ENCODE measurements around the gene KANSL1. TPM values are rescaled to one million over a fixed set of nuclear protein-coding genes. Genes with fewer than 3 reads are reported as not detected.

Gene KANSL1
- total RNA-seq, 2 experiments from 2014 or later = 99.5 to 105 TPM

GRCh38 chr17:46160169-46160568 is 33.1 kb downstream of the KANSL1 start:
- POLR2A ChIA-PET = interaction anchor here (1.4 to 1.9 kb wide), 2 partner anchors 13 to 33 kb away, joined by 3 to 5 read pairs; partner anchors contain the start of gene KANSL1

GRCh38 chr17:46159686-46160085 is 33.5 kb downstream of the KANSL1 start:
- ChIA-PET CTCF (interaction anchor here (0.6 to 1.8 kb wide), 2 partner anchors 33 to 53 kb away, joined by 3 to 6 read pairs; partner anchors contain the start of gene KANSL1), POLR2A (interaction anchor here (1.4 to 1.9 kb wide), 2 partner anchors 12 to 33 kb away, joined by 3 to 5 read pairs; partner anchors contain the start of gene KANSL1)

More at GRCh38 chr17:46160169-46160568, 33.1 kb downstream of the KANSL1 start:
- no peaks in the 10 kb centered on the region for H3K27me3 Mint-ChIP-seq
- H3K4me1 Mint-ChIP-seq = peaks cover 77% of the 10 kb centered on the region
- no peak overlapping the region for H3K4me3 Mint-ChIP-seq
- H3K9me3 Mint-ChIP-seq = no peaks in the 10 kb centered on the region
- peaks cover 35% of the 10 kb centered on the region for H3K36me3 Mint-ChIP-seq (ENCODE audit: low read depth)
- CTCF ChIA-PET = interaction anchor here (1.8 kb wide), 1 partner anchor 53 kb away, joined by 6 read pairs; no protein-coding TSS in a partner anchor
- DNase-seq = no peak
- peak overlapping the region; percentile 16 for H3K27ac Mint-ChIP-seq

GRCh38 chr17:46158323-46159296 is 34.6 kb downstream of the KANSL1 start:
- Mint-ChIP-seq H3K4me3 (no peak overlapping the region), H3K4me1 (peaks cover 76% of the 10 kb centered on the region), H3K27me3 (no peaks in the 10 kb centered on the region), H3K27ac (peak overlapping the region; percentile 9), H3K9me3 (no peaks in the 10 kb centered on the region), H3K36me3 (ENCODE audit: low read depth) (peaks cover 25% of the 10 kb centered on the region)
- ChIA-PET CTCF (interaction anchor here (0.6 to 1.4 kb wide), 3 partner anchors 34 to 54 kb away, joined by 3 to 4 read pairs (median 3); partner anchors contain the start of gene KANSL1), POLR2A (interaction anchor here (1.4 to 1.9 kb wide), 4 partner anchors 11 to 34 kb away, joined by 3 to 8 read pairs (median 4); partner anchors contain the start of gene KANSL1)
- no peak for DNase-seq

More at GRCh38 chr17:46159686-46160085, 33.5 kb downstream of the KANSL1 start:
- Mint-ChIP-seq H3K4me1 (peaks cover 76% of the 10 kb centered on the region), H3K9me3 (no peaks in the 10 kb centered on the region), H3K27me3 (no peaks in the 10 kb centered on the region), H3K36me3 (ENCODE audit: low read depth) (peaks cover 33% of the 10 kb centered on the region), H3K4me3 (no peak overlapping the region), H3K27ac (no peak overlapping the region)
- DNase-seq = no peak

GRCh38 chr17:46157443-46158062 is 35.7 kb downstream of the KANSL1 start:
- Mint-ChIP-seq H3K27me3 (no peaks in the 10 kb centered on the region), H3K4me1 (peaks cover 76% of the 10 kb centered on the region), H3K36me3 (ENCODE audit: low read depth) (peaks cover 23% of the 10 kb centered on the region), H3K9me3 (no peaks in the 10 kb centered on the region), H3K27ac (no peak overlapping the region), H3K4me3 (no peak overlapping the region)
- ChIA-PET POLR2A (interaction anchor here (1.6 to 1.7 kb wide), 2 partner anchors 12 to 30 kb away, joined by 4 to 8 read pairs; no protein-coding TSS in a partner anchor), CTCF (interaction anchor here (0.8 to 1.4 kb wide), 5 partner anchors 12 to 55 kb away, joined by 3 to 4 read pairs (median 3); partner anchors contain the start of gene KANSL1)
- no peak for DNase-seq

GRCh38 chr17:46154151-46154816 is 38.9 kb downstream of the KANSL1 start:
- peaks cover 36% of the 10 kb centered on the region for H3K36me3 Mint-ChIP-seq (ENCODE audit: low read depth)
- no peaks in the 10 kb centered on the region for H3K27me3 Mint-ChIP-seq
- H3K27ac Mint-ChIP-seq = peak overlapping the region; percentile 87
- DNase-seq = peak; percentile 51
- H3K4me1 Mint-ChIP-seq = peaks cover 76% of the 10 kb centered on the region
- CTCF ChIA-PET = interaction anchor here (0.6 to 2.8 kb wide), 5 partner anchors 9 to 92 kb away, joined by 3 to 16 read pairs (median 5); partner anchors contain the start of gene KANSL1
- peak overlapping the region; percentile 55 for H3K4me3 Mint-ChIP-seq
- no peaks in the 10 kb centered on the region for H3K9me3 Mint-ChIP-seq
- POLR2A ChIA-PET = interaction anchor here (0.6 to 2.7 kb wide), 10 partner anchors 9 to 842 kb away, joined by 3 to 20 read pairs (median 4); partner anchors contain the start of gene KANSL1

- Mint-ChIP-seq H3K4me3 (no peak overlapping the region), H3K27me3 (no peaks in the 10 kb centered on the region), H3K4me1 (peaks cover 82% of the 10 kb centered on the region), H3K9me3 (no peaks in the 10 kb centered on the region), H3K36me3 (ENCODE audit: low read depth) (peaks cover 31% of the 10 kb centered on the region), H3K27ac (no peak overlapping the region)
- ChIA-PET POLR2A (interaction anchor here (0.7 to 1.4 kb wide), 2 partner anchors 41 to 87 kb away, joined by 3 read pairs; partner anchors contain the start of gene KANSL1), CTCF (interaction anchor here (0.5 to 3.0 kb wide), 5 partner anchors 35 to 108 kb away, joined by 3 to 11 read pairs (median 6); partner anchors contain the start of gene KANSL1)
- DNase-seq = no peak
Measured at GRCh38 chr17:46152423-46152822, 40.8 kb downstream of the KANSL1 start.

- Mint-ChIP-seq H3K4me1 (peaks cover 81% of the 10 kb centered on the region), H3K4me3 (no peak overlapping the region), H3K27ac (no peak overlapping the region), H3K27me3 (no peaks in the 10 kb centered on the region), H3K9me3 (no peaks in the 10 kb centered on the region), H3K36me3 (ENCODE audit: low read depth) (peaks cover 36% of the 10 kb centered on the region)
- no peak for DNase-seq
- CTCF ChIA-PET = interaction anchor here (0.5 to 3.0 kb wide), 6 partner anchors 35 to 108 kb away, joined by 3 to 11 read pairs (median 4); partner anchors contain the start of gene KANSL1
- POLR2A ChIA-PET = interaction anchor here (0.7 to 1.4 kb wide), 2 partner anchors 41 to 86 kb away, joined by 3 read pairs; partner anchors contain the start of gene KANSL1
Measured at GRCh38 chr17:46151762-46152161, 41.5 kb downstream of the KANSL1 start.

GRCh38 chr17:46150216-46150963 is 42.8 kb downstream of the KANSL1 start:
- CTCF ChIA-PET = interaction anchor here (1.0 to 3.0 kb wide), 2 partner anchors 37 to 42 kb away, joined by 3 to 11 read pairs; partner anchors contain the start of gene KANSL1
- Mint-ChIP-seq H3K9me3 (no peaks in the 10 kb centered on the region), H3K27me3 (no peaks in the 10 kb centered on the region), H3K4me1 (peaks cover 79% of the 10 kb centered on the region), H3K4me3 (no peak overlapping the region), H3K27ac (no peak overlapping the region), H3K36me3 (ENCODE audit: low read depth) (peaks cover 41% of the 10 kb centered on the region)
- DNase-seq = no peak
- POLR2A ChIA-PET = no interaction called here

GRCh38 chr17:46148247-46148646 is 45.0 kb downstream of the KANSL1 start:
- H3K27ac Mint-ChIP-seq = no peak overlapping the region
- POLR2A ChIA-PET = no interaction called here
- CTCF ChIA-PET = interaction anchor here (4.1 kb wide), 1 partner anchor 45 kb away, joined by 16 read pairs; the partner anchor contains the start of gene KANSL1
- H3K4me1 Mint-ChIP-seq = peaks cover 79% of the 10 kb centered on the region
- no peak overlapping the region for H3K4me3 Mint-ChIP-seq
- no peak for DNase-seq
- no peaks in the 10 kb centered on the region for H3K27me3 Mint-ChIP-seq
- no peaks in the 10 kb centered on the region for H3K9me3 Mint-ChIP-seq
- peaks cover 39% of the 10 kb centered on the region for H3K36me3 Mint-ChIP-seq (ENCODE audit: low read depth)

GRCh38 chr17:46147296-46147695 is 45.9 kb downstream of the KANSL1 start:
- Mint-ChIP-seq H3K4me3 (no peak overlapping the region), H3K36me3 (ENCODE audit: low read depth) (peaks cover 33% of the 10 kb centered on the region), H3K4me1 (peaks cover 73% of the 10 kb centered on the region), H3K27ac (peak overlapping the region; percentile 37), H3K9me3 (no peaks in the 10 kb centered on the region), H3K27me3 (no peaks in the 10 kb centered on the region)
- ChIA-PET POLR2A (interaction anchor here (1.2 to 3.2 kb wide), 3 partner anchors 12 to 121 kb away, joined by 3 to 17 read pairs (median 3); partner anchors contain the start of gene KANSL1), CTCF (interaction anchor here (1.3 to 4.1 kb wide), 2 partner anchors 8 to 46 kb away, joined by 5 to 16 read pairs; partner anchors contain the start of gene KANSL1)
- no peak for DNase-seq

- Mint-ChIP-seq H3K36me3 (ENCODE audit: low read depth) (peaks cover 26% of the 10 kb centered on the region), H3K27me3 (no peaks in the 10 kb centered on the region), H3K4me1 (peaks cover 79% of the 10 kb centered on the region), H3K9me3 (no peaks in the 10 kb centered on the region), H3K27ac (no peak overlapping the region), H3K4me3 (no peak overlapping the region)
- no peak for DNase-seq
- POLR2A ChIA-PET = interaction anchor here (1.5 to 3.2 kb wide), 3 partner anchors 11 to 49 kb away, joined by 4 to 20 read pairs (median 17); partner anchors contain the start of gene KANSL1
- CTCF ChIA-PET = interaction anchor here (0.9 to 4.1 kb wide), 5 partner anchors 35 to 142 kb away, joined by 3 to 16 read pairs (median 7); partner anchors contain the start of gene KANSL1
Measured at GRCh38 chr17:46144246-46144645, 49.0 kb downstream of the KANSL1 start.
